Ishikawa (cell line): Measurements from ENCODE around the gene SLC25A33.

ENCODE experiments used
- CEBPB ChIP-seq: IDR thresholded peaks from 2 replicates; pipeline ENCODE4 v1.6.1; 2012
- CREB1 ChIP-seq: IDR thresholded peaks from 2 replicates; pipeline ENCODE4 v1.6.1; 2012; ENCODE audit warnings: low read depth
- EGR1 ChIP-seq: IDR thresholded peaks from 2 replicates; pipeline ENCODE4 v1.6.1; 2012
- EP300 ChIP-seq: IDR thresholded peaks from 2 replicates; pipeline ENCODE4 v1.6.1; 2012; ENCODE audit warnings: borderline replicate concordance
- FOXM1 ChIP-seq: IDR thresholded peaks from 2 replicates; pipeline ENCODE4 v1.6.1; 2012; ENCODE audit warnings: low read depth, borderline replicate concordance
- MAX ChIP-seq: IDR thresholded peaks from 2 replicates; pipeline ENCODE4 v1.6.1; 2012
- NFIC ChIP-seq: IDR thresholded peaks from 2 replicates; pipeline ENCODE4 v1.6.1; 2012
- RAD21 ChIP-seq: IDR thresholded peaks from 2 replicates; pipeline ENCODE4 v1.6.1; 2012; ENCODE audit warnings: low read depth
- REST ChIP-seq: IDR thresholded peaks from 2 replicates; pipeline ENCODE4 v1.6.1; 2012; ENCODE audit warnings: low read depth, mild to moderate bottlenecking
- TAF1 ChIP-seq: IDR thresholded peaks from 2 replicates; pipeline ENCODE4 v1.6.1; 2012; ENCODE audit warnings: low read depth, mild to moderate bottlenecking
- TCF12 ChIP-seq: IDR thresholded peaks from 2 replicates; pipeline ENCODE4 v1.6.1; 2012; ENCODE audit warnings: low read depth
- TEAD4 ChIP-seq: IDR thresholded peaks from 2 replicates; pipeline ENCODE4 v1.6.1; 2012
- USF1 ChIP-seq: IDR thresholded peaks from 2 replicates; pipeline ENCODE4 v1.6.1; 2012
- YY1 ChIP-seq: IDR thresholded peaks from 2 replicates; pipeline ENCODE4 v1.6.1; 2012; ENCODE audit warnings: low read depth
- ZBTB7A ChIP-seq: IDR thresholded peaks from 2 replicates; pipeline ENCODE4 v1.6.1; 2012; ENCODE audit warnings: low read depth

Gene SLC25A33

GRCh38 chr1:9592510-9593075 lies 53.3 kb downstream of the SLC25A33 start:
- no peak for TF ChIP-seq TAF1
- no peak for TF ChIP-seq EGR1
- no peak for TF ChIP-seq CEBPB
- no peak for TF ChIP-seq YY1
- no peak for TF ChIP-seq CREB1
- no peak for TF ChIP-seq EP300
- no peak for TF ChIP-seq FOXM1
- TF ChIP-seq USF1: no peak

- TF ChIP-seq TAF1: no peak
- TF ChIP-seq TCF12: no peak
- no peak for TF ChIP-seq YY1
- no peak for TF ChIP-seq USF1
- no peak for TF ChIP-seq ZBTB7A
- no peak for TF ChIP-seq REST
- no peak for TF ChIP-seq MAX
- no peak for TF ChIP-seq EP300
- no peak for TF ChIP-seq TEAD4
- no peak for TF ChIP-seq CEBPB
- TF ChIP-seq NFIC: no peak
- no peak for TF ChIP-seq CREB1
- no peak for TF ChIP-seq RAD21
- no peak for TF ChIP-seq FOXM1
- TF ChIP-seq EGR1: no peak
Observed at GRCh38 chr1:9593147-9593491, 53.9 kb downstream of the SLC25A33 start.

GRCh38 chr1:9593492-9594465 lies 54.5 kb downstream of the SLC25A33 start:
- no peak for TF ChIP-seq CREB1
- TF ChIP-seq REST: peak; percentile 58

- TF ChIP-seq MAX (no peak), FOXM1 (no peak), EGR1 (no peak), TAF1 (no peak), TCF12 (no peak), REST (no peak), ZBTB7A (no peak), USF1 (no peak)
Observed at GRCh38 chr1:9594471-9595155, 55.3 kb downstream of the SLC25A33 start.
